Raji (cell line): ENCODE measurements around the gene SCN7A.

Source experiments
- POLR2A ChIP-seq: IDR thresholded peaks from 2 replicates; pipeline ENCODE4 v1.6.1; 2011; ENCODE audit warnings: low read depth, low read length, control low read depth; ENCODE audit not compliant: insufficient read depth

SCN7A gene

DNA sequence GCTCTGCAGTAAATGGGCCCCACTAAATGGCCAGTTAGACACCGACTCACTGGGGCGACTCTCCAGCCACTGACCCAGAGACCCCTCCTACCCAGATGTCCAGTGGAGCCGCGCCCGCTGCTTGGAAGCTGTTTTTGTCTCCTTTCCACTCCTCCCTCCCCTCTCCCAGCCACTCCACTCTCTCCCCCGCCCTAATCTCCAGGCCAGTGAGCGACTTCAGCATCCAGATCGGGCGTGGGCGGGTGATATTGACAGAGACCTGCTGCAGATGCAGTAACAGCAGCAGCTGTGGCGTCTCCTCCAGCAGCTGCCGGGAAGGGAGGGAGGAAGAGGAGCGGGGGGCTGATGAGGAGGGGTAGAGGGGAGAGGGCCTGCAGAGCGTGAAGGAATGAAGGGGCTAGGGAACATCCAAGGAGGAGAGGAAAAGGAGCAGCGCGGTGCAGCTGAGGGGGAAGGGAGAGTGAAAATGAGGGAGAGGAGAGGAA, at the start of gene SCN7A:
Gene SCN7A (minus strand): TSS at position 110 of the 485 bp plus-strand sequence. CDS start 16,553 bp downstream, outside the sequence.
- no peak for TF ChIP-seq POLR2A

DNA sequence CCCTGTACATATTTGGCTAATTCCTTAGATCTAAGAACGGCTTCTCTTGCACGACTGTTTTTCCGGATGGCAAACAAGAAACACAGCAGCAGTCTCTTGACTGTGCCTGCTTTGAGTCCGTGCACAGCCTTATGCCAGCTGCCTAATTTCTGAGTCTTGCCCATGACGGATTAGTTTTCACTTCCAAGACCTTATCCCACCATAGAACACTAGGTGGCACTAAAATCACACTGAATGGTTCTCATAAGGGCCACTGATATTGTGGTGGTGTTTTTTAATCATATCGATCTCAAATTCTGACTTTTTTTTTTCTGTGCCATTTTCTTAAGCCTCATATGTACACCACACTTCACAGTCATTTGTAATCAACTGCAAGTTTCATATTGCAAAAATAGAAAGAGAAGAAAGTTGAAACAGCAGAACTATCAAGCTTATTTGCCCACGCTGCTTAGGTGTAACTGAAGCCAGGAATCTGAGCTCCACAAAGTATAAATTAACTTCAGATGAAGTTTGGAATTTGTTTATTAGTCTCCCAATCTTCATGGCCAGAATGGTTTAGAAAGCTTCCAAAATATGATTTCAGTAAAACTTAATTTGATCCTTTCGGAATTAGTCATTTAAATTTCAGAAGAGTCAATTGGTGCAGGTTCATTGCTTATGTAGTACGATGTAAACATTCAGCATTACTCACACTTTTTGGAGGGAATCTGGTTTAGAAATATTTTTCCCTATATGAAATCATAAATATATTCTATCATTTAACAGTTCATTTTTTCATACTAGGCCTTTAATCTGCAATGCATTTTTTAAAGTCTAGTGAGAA, 45.5 kb upstream of the SCN7A start:
- TF ChIP-seq POLR2A = no peak

DNA sequence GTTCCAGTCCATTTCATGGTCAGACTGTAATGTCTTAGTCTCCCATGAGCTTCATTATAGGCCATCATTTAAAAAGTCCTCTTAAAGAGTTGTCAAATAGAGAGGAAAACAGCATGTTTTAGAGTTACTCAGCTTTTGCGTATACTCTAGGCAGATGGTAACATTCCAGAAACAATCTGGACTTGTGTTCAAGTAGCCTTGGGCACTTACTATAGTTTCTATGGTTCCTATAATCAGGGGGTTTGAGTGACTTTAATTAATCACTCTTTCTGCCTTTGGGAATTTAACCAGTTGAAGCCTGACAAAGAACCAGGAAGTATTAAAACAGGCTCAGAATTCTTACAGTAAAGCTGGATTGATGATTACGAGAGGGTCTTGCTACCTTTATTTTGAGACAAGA, 42.1 kb upstream of the SCN7A start:
- TF ChIP-seq POLR2A = no peak

DNA sequence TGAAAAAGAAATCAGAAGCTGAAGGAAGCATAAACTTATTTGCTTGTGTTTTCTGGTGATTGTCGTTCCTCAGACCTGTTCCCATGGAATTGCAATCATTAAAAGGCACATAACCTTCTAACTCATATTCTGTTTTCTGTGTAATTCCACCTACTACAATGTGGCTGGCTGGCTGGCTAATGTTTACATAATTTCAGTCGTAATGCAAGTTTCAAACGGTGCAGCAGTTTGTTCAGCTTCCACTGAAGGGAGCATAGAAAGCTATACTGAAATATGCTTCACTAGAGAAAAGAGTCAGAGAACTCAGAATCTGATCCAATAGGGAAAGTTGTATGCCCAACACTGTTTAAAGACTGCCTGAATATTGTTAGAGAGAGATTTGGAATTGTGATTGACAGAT, 27.1 kb upstream of the SCN7A start:
- no peak for TF ChIP-seq POLR2A

DNA sequence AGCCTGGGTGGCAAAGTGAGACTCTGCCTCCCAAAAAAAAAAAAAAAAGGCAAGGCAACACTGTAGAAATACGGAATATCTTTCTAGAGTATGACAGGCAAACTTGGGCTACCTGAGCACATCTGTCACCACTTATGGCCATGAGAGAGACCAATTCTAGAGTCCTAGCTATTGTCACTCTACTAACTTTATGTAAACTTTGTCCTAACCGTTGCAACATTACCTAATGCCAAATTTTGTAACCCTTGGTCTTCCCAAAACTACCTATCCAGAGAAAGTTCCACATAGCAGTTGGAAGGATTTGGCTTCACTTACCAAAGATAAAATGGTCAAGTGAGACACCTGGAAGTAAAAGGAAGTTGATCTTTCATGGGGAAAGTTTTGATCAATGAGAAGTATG, 26.6 kb upstream of the SCN7A start:
- no peak for TF ChIP-seq POLR2A

DNA sequence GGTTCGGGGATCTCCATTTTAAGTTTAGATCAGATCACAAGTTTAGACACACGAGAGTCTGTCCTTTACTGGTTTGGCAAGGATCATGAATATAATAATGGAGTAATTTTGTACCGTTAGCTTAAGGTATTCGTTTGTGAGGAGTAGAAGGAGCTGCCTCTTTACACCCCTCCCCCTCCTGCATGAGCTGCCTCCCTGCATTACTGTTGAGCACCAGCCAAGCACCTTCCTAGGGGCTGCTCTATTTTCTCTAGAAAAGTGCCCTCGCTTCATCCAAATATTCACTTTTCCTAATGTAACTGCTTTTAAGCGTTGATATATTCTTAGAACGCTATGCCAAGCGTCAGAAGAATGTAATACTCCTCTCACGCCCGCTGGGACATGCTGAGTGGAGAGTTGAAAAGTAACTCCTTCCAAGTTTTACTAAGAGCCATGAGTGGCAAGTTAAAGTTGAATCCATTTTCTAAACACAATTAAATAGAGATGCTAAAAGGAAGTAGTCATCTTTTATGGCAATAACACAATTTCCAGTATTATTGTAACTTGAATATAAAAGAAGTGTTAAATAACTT, 25.4 kb upstream of the SCN7A start:
- TF ChIP-seq POLR2A = no peak

DNA sequence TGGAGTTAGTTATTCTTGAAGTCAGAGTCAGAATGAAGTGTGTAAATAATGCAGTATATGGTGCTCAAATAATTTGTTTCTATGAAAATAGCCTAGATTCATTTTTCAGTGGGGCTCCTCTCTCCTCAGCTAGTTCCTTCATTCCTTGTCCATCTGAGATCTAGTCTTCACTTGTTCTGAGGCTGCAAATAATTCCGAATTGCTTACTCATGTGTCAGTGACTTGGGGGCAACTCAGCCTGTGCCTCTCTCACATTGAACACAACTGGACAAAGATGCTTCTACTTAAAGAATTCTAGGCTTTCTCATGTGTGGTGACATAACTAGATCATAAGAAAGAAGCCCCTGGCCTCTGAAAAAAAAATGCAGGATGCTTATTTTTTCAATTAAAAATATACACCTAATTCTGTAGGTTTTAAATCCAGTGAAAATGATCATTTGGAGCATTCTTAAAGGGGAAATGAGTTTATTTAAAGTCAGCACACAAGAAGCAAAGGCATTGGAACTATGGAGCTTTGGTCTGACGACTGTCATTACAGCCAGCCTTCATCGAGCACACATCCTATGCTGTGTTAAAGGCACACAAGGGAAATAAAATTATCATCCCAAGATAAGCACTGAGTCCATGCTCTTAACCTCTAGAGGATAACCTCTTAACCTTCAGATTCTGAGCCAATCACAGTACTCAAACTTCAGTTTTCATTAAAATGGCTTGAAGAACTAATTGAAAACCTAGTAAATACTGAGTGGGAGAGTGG, 24.8 kb upstream of the SCN7A start:
- no peak for TF ChIP-seq POLR2A

DNA sequence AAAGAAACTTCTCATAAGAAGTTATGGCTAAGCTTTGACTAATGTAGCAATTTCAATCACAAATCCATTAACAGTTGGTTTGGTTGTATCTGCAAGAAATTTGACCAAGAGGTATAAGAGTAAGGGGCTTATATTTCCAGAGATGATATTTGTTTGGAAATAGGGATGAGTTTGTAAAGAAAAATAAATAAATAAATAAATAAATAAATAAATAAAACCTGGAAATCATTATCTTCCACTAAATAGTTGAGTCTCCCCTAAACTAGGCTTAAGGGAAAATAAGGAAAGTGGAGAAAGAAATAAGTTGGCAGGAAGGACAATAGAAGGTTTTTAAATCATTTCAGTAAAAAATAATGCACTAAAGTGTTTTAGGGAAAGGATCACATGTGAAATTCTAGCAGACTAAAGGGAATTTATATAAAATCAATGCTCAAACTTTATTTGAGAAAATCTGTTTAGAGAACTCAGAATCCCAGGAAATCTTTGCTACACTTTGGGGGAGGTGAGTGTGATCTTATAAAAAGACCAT, 23.5 kb upstream of the SCN7A start:
- TF ChIP-seq POLR2A = no peak

DNA sequence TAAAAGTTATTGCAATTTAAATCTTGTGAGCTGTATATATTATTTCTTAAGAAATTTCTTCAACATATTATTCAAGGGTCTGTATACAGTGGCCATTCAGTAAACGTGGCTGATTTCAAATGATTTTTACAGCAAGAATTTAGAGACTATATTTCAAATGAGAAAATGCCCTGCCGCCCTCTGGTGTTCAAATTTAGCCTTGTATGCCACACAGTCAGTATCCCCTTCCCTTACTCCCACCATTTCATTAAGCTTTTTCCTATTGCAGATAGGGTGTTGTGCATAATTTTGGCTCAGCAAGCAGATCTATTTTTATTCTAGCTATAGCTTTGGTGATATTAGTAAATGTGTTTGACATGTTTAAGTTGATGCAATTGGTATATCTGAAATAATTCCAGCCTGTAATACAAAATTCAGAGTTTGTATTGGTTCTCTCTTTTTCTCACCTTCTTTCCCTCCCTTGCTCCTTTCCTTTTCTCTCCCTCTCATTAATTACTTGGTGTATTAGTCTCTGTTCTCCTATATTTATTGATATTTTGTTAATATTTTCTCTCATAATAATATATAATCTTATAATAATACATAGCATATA, 22.8 kb upstream of the SCN7A start:
- TF ChIP-seq POLR2A = no peak

DNA sequence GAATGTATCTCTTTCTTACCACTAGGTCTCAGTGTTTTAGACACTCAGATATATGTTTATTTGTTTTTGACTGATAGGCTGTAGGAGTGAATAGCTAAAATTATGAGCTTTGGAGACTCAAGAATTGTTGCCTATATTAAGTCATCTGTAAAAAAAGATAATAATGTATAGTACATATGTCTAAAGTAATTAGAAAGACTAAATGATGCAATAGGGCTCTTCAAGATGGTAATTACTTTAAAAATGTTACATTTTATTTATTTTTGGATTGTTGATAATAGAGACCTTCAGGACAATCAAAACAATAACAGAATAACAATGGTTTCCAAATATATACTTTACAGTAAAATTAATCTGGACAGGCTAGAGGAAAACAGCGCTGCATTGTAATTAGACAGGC, 19.9 kb upstream of the SCN7A start:
- no peak for TF ChIP-seq POLR2A

DNA sequence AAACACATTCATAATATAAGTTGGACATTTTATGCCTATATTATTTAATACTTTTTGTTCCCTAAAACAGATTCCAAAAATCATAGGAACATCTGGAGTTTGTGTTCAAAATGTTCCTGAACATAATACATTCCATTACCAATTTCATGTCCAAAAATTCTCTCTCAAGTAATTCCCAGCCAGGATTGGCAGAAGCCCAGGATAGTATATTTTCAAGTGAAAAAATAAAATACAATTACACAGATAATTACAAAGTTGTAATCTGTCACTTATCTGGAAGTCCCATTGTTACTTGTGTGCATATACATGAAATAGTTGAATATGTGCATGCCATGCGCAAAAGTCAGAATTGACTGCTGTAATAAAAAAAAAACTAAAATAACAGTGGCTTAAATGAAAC, 5.2 kb upstream of the SCN7A start:
- TF ChIP-seq POLR2A = no peak

DNA sequence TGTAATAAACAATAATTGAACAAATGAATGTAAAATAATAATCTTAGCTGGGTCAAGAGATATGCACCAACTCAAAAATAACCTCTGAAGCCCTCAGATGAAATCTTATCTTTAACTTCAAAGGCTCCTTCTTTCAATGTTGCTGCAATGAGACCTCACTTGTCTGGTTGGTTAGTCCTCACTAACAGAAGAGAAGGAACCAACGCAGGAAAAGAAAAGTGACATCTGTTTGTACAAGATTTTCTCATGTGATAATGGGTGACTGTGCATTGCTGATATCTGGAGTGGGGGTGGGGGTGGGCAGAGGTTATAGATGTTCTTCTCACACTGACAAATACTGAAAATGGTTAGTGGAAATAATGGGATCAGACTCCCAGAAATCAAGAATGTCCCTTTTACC, 2.6 kb downstream of the SCN7A start:
- TF ChIP-seq POLR2A = no peak

DNA sequence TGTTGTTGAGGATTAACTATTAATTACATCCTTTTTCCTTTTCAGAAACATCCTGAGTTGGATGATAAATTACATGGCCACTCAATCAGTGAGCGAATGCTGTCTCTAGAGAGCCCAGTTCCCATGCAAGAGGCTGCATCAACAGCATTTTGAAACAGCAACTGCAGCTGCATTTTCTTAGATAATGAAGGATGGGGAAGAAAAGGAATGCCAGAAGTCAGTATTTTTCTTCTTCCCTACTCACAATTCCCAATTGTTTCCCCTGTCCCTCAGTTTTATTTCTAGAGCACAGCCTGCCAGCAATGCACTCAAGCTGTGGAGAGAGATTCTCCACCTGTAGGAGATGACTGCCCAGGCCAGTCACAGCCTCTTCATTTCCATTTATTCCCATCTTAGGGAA, 6.9 kb downstream of the SCN7A start:
- TF ChIP-seq POLR2A = no peak

DNA sequence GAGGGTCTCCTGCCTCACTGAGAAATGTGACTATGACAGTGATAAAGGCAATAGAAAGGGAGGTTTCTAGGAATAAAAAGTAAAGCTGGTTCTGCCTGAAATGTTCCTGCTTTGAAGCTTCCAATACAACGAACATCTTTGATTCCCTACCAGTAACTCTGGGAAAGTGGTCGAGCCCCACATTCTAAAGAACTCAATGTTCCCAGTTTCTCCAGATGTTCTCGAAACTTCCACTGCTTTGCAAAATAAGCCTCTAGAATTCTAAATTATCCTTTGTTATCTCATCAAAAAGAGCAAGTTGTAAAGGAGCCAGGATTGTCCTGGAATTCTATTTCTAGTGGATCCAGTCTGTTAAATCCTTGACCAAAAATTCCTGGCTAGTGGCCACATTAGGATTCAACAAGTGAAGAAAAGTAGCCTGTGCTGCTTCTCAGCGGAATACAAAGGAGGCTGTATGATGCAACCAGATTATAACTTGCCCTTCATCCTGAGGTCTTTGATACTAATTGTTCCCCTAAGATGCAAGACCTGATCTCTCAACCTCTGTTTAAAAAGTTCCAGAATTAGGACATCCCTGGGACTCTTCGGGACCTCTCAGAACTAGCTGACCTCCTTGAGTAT, 8.4 kb downstream of the SCN7A start:
- TF ChIP-seq POLR2A = no peak

DNA sequence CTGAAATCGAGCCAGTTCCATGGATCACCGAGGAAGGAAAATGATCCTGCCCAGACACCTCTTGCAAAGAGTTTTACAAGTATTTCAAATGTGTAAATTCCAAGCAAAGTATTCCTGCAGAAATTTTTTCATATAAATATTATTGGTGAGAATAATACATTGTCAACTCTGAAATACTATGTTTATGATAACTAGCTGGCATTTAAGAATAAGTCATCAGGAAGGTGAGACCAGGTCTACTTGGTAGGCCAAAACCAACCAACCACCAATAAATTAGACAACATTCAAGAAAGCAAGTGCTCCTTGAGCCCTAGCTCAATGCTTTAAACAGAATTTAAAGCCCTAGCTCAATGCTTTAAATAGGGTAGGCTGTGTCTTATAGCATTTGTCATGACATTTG, 21.7 kb downstream of the SCN7A start:
- TF ChIP-seq POLR2A = no peak
